ENCODE data around the gene PARD6B.

The PARD6B gene, protein sequence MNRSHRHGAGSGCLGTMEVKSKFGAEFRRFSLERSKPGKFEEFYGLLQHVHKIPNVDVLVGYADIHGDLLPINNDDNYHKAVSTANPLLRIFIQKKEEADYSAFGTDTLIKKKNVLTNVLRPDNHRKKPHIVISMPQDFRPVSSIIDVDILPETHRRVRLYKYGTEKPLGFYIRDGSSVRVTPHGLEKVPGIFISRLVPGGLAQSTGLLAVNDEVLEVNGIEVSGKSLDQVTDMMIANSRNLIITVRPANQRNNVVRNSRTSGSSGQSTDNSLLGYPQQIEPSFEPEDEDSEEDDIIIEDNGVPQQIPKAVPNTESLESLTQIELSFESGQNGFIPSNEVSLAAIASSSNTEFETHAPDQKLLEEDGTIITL

DNA sequence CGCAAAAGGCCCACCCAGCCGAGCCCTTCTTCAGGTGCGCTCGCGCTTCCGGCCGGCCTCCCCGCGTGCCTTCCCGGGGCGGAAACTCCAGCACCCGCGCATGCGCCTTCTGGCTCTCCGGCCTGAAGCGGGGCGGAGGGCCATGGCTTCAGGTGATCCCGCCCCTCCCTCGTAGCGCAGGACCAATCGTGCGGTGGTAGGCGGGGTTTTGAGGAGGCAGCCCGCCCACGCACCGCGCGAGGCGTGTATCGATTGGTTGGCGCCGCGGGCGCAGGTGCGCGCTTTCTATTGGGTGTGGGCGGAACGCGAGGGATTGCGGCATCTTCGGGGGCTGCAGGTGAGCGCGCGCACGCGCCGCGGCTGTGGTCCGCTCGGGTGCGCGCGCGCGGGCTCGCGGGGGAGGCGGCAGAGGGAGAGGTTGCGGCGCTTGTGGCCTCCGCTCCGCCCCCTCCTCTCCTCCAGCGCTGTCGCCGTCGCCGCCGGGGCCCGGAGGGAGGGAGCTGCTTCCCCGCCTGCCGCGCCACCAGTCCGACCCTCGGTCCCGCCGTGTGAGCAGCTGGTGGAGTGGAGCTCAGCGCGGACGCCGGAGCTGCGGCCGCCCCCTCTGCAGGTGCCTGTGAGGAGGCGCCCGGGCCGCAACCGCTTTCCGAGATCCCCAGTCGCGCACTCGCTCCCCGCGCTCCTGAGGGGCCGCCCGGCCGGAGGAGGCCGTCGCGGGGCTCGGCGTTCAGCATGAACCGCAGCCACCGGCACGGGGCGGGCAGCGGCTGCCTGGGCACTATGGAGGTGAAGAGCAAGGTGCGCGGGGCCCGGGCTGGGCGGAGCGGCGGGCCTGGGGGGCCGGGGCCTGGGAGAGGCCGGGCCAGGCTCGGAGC, at the start of gene PARD6B:
Gene PARD6B (plus strand): TSS at position 526 of the 875 bp plus-strand sequence. CDS start 207 bp downstream, at position 733.
- H3K4me3 ChIP-seq (ENCODE audit: low read depth, low read length) = peak within 1 kb of the TSS; percentile 90
- peak; percentile 97 for DNase-seq (ENCODE audit: low read depth)
- TF ChIP-seq, protein P1, sequence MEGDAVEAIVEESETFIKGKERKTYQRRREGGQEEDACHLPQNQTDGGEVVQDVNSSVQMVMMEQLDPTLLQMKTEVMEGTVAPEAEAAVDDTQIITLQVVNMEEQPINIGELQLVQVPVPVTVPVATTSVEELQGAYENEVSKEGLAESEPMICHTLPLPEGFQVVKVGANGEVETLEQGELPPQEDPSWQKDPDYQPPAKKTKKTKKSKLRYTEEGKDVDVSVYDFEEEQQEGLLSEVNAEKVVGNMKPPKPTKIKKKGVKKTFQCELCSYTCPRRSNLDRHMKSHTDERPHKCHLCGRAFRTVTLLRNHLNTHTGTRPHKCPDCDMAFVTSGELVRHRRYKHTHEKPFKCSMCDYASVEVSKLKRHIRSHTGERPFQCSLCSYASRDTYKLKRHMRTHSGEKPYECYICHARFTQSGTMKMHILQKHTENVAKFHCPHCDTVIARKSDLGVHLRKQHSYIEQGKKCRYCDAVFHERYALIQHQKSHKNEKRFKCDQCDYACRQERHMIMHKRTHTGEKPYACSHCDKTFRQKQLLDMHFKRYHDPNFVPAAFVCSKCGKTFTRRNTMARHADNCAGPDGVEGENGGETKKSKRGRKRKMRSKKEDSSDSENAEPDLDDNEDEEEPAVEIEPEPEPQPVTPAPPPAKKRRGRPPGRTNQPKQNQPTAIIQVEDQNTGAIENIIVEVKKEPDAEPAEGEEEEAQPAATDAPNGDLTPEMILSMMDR (IDR thresholded peaks at IDR 0.05; ENCODE audit: low read depth, low read length, missing control alignments) = no peak

DNA sequence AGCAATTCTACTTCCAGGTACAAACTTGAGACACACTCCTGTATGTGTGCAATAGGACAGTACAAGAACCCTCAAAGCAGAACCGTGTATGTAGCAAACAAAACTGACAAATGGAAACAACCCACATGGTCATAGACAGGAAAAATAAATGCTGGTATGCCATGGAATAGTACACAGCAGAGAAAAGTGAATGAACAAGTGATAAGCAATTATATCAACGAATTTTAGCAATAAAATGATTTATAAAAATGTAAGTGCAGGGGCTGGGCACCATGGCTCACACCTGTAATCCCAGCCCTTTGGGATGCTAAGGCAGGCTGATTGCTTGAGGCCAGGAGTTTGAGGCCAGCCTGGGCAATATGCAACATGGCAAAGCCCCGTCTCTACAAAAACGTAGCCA, 49.3 kb upstream of the PARD6B start:
- TF ChIP-seq, protein P1 (IDR thresholded peaks at IDR 0.05; ENCODE audit: low read depth, low read length, missing control alignments) = no peak
- no peak for DNase-seq (ENCODE audit: low read depth)

DNA sequence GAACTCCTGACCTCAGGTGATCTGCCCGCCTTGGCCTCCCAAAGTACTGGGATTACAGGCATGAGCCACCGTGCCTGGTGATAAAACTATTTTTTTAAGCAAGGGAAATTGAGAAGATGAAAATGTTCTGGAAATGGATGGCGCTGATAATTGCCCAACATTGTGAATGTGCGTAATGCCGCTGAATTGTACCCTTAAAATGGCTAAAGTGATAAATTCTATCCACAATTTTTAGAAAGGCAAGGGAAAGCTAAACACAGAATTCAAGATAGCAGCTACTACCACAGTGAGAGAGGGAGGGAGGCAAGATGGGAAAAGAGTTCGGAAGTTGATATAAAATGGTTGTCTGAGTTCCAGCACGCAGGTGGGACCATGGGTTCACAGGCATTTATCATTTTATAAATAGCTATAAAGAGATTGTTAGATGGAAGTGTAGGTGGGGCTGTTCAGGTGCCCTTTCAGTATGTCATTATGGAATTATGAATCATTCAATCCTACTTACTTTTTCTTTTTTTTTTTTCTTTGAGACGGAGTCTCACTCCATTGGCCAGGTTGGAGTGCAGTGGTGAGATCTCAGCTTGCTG, 48.3 kb upstream of the PARD6B start:
- TF ChIP-seq, protein P1 (IDR thresholded peaks at IDR 0.05; ENCODE audit: low read depth, low read length, missing control alignments) = no peak
- no peak overlapping the region for H3K4me3 ChIP-seq (ENCODE audit: low read depth, low read length)
- no peak for DNase-seq (ENCODE audit: low read depth)

More for the DNA sequence above, 49.3 kb upstream of the PARD6B start:
- H3K4me3 ChIP-seq (ENCODE audit: low read depth, low read length) = no peak overlapping the region

DNA sequence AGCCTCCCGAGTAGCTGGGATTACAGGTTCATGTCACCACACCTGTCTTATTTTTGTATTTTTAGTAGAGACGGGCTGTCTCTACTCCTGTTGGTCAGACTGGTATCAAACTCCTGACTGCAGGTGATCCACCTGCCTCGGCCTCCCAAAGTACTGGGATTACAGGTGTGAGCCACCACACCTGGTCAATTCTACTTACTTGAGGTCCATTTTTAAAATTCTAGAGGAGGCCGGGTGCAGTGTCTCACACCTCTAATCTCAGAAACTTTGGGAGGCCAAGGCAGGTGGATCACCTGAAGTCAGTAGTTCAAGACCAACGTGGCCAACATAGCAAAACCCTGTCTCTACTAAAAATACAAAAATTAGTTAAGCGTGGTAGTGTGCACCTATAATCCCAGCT, 47.8 kb upstream of the PARD6B start:
- TF ChIP-seq, protein P1 (IDR thresholded peaks at IDR 0.05; ENCODE audit: low read depth, low read length, missing control alignments) = no peak
- no peak for DNase-seq (ENCODE audit: low read depth)
- H3K4me3 ChIP-seq (ENCODE audit: low read depth, low read length) = no peak overlapping the region

DNA sequence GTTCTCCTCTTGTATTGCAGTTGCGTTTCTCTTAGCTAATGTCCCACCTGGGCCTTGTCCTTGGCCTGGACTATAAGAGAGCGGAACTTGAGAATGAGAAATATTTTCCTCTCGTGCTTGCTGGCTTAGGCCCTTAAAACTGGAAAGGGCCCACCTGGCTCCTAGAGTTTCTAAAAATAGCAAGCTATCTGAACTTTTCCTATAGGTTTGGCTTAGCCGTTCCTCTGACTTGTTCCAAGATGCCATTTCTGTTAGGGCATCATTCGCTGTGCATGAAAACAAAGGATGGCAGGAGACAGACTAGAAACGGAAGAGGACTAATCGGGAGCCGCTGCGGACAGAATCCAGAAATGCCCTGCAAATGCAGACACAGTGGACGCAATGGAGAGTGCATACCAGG, 44.6 kb upstream of the PARD6B start:
- DNase-seq (ENCODE audit: low read depth) = no peak
- H3K4me3 ChIP-seq (ENCODE audit: low read depth, low read length) = no peak overlapping the region
- TF ChIP-seq, protein P1 (IDR thresholded peaks at IDR 0.05; ENCODE audit: low read depth, low read length, missing control alignments) = no peak

DNA sequence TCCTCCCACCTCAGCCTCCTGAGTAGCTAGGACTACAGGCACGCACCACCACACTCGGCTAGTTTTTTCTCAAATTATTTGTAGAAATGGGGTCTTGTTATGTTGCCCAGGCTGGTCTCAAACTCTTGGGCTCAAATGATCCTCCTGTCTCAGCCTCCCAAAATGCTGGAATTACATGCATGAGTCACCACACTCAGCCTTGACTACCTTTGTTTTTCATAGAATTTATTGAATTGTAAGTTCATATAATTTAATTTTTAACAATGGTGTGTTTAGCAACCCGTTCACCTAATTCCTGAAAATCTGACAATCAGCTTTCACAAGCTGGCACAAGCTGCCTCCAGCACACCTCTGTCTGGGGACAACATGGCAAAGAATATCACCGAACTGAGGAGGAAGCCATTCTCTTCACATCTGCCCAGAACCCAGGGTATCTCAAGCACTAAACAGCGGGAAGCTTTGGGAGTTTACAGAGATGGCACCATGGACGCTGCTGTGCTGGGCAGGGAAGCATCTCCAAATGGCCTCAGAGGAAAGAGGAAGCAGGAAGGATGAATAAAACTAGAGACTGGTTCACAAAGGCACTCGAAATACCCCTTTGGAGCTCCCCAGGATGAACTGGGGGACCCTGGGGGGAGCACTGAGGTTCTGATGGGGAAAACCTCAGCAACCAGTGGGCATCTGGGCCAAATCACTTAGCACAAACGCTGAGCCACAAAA, 43.0 kb upstream of the PARD6B start:
- TF ChIP-seq, protein P1 (IDR thresholded peaks at IDR 0.05; ENCODE audit: low read depth, low read length, missing control alignments) = no peak
- H3K4me3 ChIP-seq (ENCODE audit: low read depth, low read length) = no peak overlapping the region
- DNase-seq (ENCODE audit: low read depth) = no peak

Measured in GM12864 (cell line).